Measurements from ENCODE around the gene SNX33.
"Not testable (repeated sequence)": the region's sequence is repeated elsewhere in the genome, so short reads cannot be mapped to it uniquely, and the experiment has no call there.

The SNX33 gene

DNA sequence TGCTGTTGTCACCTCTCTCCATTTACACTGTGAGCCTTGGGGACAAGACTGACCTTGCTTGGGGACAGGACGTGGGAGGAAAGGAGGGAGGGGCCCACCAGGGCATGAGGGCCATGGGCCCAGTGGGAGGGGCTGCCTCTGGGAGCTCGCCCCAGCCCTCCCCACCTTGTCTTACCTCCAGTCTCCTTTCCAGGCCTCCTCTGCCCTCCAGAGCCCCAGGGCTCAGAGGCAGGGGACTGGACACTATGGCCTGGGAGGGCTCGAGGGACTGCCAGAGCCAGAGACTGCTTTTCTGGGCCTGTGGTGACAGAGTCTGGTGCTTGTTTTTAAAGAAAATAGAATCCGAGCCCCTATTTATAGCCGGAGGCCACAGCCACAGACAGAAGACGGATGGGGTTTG, 54.7 kb downstream of the SNX33 start:
- TF ChIP-seq RARB (CRISPR knock-in tag; IDR thresholded peaks at IDR 0.05) (no peak), CSRNP3 (CRISPR knock-in tag; IDR thresholded peaks at IDR 0.05) (no peak)
- no peak for ATAC-seq

DNA sequence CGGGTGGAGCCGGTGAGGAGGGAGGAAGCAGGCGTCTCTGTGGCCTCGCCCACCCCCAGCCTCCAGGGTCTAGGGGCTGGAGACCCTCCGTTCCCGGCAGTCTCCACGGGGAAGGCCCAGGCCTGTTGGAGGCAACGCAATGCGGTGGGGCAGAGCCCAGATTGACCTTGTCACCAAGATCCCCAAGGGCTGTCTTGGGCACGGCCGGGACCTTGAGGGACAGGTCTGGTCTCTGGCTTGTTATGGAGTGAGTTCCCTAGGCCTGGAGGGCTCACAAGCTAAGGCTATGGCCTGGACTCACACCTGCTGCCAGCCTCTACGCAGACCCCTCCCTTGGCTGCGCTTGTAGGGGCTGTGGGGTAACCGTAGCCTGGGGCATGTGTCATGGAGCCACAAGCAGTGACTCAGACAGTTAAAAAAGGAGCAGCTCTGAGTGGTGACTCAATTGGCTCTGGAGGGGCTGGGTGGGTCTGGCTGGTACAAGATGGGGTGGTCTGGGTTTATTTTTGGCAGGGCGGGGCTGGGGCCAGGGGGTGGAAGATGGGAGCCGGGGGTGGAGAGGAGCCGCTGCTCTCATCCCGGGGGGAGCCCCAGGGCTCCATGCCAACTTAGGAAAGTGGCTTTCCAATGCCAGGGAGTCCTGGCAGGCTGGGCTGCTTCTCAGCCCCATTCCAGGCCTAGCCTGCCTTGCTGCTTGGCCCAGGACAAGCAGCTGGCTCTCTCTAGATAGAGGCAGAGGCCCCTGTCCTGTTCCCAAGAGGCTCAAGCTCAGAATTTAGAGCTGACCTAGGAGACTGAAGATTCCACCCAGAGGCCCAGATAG, 55.9 kb downstream of the SNX33 start:
- peak; percentile 55 for ATAC-seq

GRCh38 chr15:75704263-75704615, 56.5 kb downstream of the SNX33 start:
- peak; percentile 0; the same call in 1 of the 3 replicates for ATAC-seq

GRCh38 chr15:75704618-75705017, 56.9 kb downstream of the SNX33 start:
- TF ChIP-seq ZNF70 (CRISPR knock-in tag; IDR thresholded peaks at IDR 0.05): peak; percentile 99
- TF ChIP-seq, protein P1, sequence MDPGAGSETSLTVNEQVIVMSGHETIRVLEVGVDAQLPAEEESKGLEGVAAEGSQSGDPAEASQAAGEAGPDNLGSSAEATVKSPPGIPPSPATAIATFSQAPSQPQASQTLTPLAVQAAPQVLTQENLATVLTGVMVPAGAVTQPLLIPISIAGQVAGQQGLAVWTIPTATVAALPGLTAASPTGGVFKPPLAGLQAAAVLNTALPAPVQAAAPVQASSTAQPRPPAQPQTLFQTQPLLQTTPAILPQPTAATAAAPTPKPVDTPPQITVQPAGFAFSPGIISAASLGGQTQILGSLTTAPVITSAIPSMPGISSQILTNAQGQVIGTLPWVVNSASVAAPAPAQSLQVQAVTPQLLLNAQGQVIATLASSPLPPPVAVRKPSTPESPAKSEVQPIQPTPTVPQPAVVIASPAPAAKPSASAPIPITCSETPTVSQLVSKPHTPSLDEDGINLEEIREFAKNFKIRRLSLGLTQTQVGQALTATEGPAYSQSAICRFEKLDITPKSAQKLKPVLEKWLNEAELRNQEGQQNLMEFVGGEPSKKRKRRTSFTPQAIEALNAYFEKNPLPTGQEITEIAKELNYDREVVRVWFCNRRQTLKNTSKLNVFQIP (CRISPR knock-in tag; IDR thresholded peaks at IDR 0.05; ENCODE audit: borderline replicate concordance, low read depth): no peak
- no peak for ATAC-seq

More at GRCh38 chr15:75704263-75704615, 56.5 kb downstream of the SNX33 start:
- TF ChIP-seq ESRRG (CRISPR knock-in tag; IDR thresholded peaks at IDR 0.05) (no peak), CSRNP3 (CRISPR knock-in tag; IDR thresholded peaks at IDR 0.05) (no peak), ZNF8 (CRISPR knock-in tag; IDR thresholded peaks at IDR 0.05) (no peak), ARNTL (CRISPR knock-in tag; IDR thresholded peaks at IDR 0.05; ENCODE audit: borderline replicate concordance, low read depth) (no peak), TOX (CRISPR knock-in tag; IDR thresholded peaks at IDR 0.05; ENCODE audit: borderline replicate concordance) (no peak), CREB5 (CRISPR knock-in tag; IDR thresholded peaks at IDR 0.05; ENCODE audit: low read depth) (no peak), ZNF70 (CRISPR knock-in tag; IDR thresholded peaks at IDR 0.05) (no peak), BACH2 (CRISPR knock-in tag; IDR thresholded peaks at IDR 0.05; ENCODE audit: borderline replicate concordance) (no peak), ZNF565 (CRISPR knock-in tag; conservative IDR thresholded peaks at IDR 0.05; ENCODE audit: low read depth) (no peak), SNAI2 (CRISPR knock-in tag; IDR thresholded peaks at IDR 0.05) (no peak), ZC3H10 (CRISPR knock-in tag; IDR thresholded peaks at IDR 0.05) (no peak)
- TF ChIP-seq, protein P2, sequence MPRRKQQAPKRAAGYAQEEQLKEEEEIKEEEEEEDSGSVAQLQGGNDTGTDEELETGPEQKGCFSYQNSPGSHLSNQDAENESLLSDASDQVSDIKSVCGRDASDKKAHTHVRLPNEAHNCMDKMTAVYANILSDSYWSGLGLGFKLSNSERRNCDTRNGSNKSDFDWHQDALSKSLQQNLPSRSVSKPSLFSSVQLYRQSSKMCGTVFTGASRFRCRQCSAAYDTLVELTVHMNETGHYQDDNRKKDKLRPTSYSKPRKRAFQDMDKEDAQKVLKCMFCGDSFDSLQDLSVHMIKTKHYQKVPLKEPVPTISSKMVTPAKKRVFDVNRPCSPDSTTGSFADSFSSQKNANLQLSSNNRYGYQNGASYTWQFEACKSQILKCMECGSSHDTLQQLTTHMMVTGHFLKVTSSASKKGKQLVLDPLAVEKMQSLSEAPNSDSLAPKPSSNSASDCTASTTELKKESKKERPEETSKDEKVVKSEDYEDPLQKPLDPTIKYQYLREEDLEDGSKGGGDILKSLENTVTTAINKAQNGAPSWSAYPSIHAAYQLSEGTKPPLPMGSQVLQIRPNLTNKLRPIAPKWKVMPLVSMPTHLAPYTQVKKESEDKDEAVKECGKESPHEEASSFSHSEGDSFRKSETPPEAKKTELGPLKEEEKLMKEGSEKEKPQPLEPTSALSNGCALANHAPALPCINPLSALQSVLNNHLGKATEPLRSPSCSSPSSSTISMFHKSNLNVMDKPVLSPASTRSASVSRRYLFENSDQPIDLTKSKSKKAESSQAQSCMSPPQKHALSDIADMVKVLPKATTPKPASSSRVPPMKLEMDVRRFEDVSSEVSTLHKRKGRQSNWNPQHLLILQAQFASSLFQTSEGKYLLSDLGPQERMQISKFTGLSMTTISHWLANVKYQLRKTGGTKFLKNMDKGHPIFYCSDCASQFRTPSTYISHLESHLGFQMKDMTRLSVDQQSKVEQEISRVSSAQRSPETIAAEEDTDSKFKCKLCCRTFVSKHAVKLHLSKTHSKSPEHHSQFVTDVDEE (CRISPR knock-in tag; IDR thresholded peaks at IDR 0.05): no peak
- TF ChIP-seq, protein P3, sequence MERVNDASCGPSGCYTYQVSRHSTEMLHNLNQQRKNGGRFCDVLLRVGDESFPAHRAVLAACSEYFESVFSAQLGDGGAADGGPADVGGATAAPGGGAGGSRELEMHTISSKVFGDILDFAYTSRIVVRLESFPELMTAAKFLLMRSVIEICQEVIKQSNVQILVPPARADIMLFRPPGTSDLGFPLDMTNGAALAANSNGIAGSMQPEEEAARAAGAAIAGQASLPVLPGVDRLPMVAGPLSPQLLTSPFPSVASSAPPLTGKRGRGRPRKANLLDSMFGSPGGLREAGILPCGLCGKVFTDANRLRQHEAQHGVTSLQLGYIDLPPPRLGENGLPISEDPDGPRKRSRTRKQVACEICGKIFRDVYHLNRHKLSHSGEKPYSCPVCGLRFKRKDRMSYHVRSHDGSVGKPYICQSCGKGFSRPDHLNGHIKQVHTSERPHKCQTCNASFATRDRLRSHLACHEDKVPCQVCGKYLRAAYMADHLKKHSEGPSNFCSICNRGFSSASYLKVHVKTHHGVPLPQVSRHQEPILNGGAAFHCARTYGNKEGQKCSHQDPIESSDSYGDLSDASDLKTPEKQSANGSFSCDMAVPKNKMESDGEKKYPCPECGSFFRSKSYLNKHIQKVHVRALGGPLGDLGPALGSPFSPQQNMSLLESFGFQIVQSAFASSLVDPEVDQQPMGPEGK (CRISPR knock-in tag; IDR thresholded peaks at IDR 0.05; ENCODE audit: borderline replicate concordance): no peak

DNA sequence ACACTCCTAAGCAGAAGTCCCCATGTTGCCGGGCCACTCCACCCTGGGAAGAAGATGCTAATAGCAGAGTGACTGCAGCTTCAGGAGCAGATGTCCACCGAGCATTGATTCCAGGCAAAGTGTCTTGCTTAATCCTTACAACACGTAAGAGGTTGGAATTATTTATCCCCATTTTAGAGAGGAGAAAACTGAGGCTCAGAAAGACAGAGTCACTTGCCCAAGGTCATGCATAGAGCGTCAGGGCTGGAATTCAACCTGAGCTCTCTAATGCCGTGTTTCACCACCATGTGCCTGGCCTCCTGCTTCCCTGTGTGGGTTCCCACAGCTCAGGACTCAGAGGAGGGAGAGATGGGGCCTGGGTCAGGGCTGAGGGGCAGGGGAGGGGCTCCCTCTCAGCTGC, 57.7 kb downstream of the SNX33 start:
- ATAC-seq: not testable (repeated sequence)

Measured in SK-N-SH treated with all-trans-retinoic acid at 6 μM for 48 hours (cell line).